OCI-LY1 (cell line): Measurements from ENCODE around the gene LTBP2.

ENCODE experiments used
- EZH2 ChIP-seq: fragments of 200-600 bp; sonication (generic), shearing (Covaris generic); IDR thresholded peaks from 2 replicates; pipeline ENCODE4 v1.8.0; 2017; ENCODE audit warnings: borderline replicate concordance, mixed run types, mild to moderate bottlenecking, antibody characterized with exemption, low read length, moderate library complexity, mixed read lengths
- TF ChIP-seq, protein P1 (sequence below): fragments of 200-600 bp; sonication (generic), shearing (Covaris generic); IDR thresholded peaks from 2 replicates; pipeline ENCODE4 v1.5.1; 2017; ENCODE audit warnings: mild to moderate bottlenecking, antibody characterized with exemption, low read length, moderate library complexity, mixed read lengths

DNA sequence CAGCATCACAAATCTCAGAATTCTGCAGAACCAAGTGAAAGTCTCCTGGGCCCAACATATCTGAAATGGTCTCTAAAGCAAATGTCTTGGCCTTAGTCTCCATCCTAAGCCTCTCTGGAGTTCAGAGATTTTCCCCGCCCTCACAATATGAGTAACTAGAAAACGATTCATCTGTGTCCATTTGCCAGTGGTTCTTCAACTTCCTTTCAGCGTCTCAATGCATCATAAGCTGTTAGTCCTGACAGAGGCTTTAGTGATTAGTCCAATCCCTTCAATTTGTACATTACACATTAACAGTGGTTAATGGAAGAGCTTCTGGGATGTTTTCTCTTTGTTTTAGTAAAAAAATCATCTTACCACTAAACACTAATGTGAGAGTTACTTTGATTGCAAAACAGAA lies 136.4 kb downstream of the LTBP2 start:
- TF ChIP-seq, protein P1, sequence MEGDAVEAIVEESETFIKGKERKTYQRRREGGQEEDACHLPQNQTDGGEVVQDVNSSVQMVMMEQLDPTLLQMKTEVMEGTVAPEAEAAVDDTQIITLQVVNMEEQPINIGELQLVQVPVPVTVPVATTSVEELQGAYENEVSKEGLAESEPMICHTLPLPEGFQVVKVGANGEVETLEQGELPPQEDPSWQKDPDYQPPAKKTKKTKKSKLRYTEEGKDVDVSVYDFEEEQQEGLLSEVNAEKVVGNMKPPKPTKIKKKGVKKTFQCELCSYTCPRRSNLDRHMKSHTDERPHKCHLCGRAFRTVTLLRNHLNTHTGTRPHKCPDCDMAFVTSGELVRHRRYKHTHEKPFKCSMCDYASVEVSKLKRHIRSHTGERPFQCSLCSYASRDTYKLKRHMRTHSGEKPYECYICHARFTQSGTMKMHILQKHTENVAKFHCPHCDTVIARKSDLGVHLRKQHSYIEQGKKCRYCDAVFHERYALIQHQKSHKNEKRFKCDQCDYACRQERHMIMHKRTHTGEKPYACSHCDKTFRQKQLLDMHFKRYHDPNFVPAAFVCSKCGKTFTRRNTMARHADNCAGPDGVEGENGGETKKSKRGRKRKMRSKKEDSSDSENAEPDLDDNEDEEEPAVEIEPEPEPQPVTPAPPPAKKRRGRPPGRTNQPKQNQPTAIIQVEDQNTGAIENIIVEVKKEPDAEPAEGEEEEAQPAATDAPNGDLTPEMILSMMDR = no peak
- no peak for TF ChIP-seq EZH2
